ENCODE measurements around the gene DTX1. TPM values are rescaled to one million over a fixed set of nuclear protein-coding genes. Genes with fewer than 3 reads are reported as not detected.

Gene DTX1
- total RNA-seq, 4 donors from 2014 or later, result 0.49 to 1.1 (median 0.77) TPM

GRCh38 chr12:113059071-113059595 is 2.6 kb downstream of the DTX1 start:
- no peak overlapping the region for H3K4me3 ChIP-seq
- in situ Hi-C loops (cut with MboI; ENCODE audit: low sequenced_read_pairs in 4 of 4) (no loop called here), intact Hi-C loops (cut with DNase I; ENCODE audit: low total_unique reads) (no loop called here)
- no peaks in the 10 kb centered on the region for H3K36me3 ChIP-seq
- TF ChIP-seq CTCF (IDR thresholded peaks at IDR 0.05 in 4 of 5, conservative IDR thresholded peaks at IDR 0.05 in 1 of 5) (no peak), POLR2A (IDR thresholded peaks at IDR 0.05) (no peak)
- no peak for ATAC-seq
- peaks cover 44 to 54% (median 45%) of the 10 kb centered on the region in 3 donors for H3K27me3 ChIP-seq
- H3K27ac ChIP-seq, result no peak overlapping the region
- DNase-seq, result no peak
- H3K4me1 ChIP-seq, result no peaks in the 10 kb centered on the region
- no peaks in the 10 kb centered on the region for H3K9me3 ChIP-seq

GRCh38 chr12:113060336-113060960 is 3.9 kb downstream of the DTX1 start:
- in situ Hi-C loops (cut with MboI; ENCODE audit: low sequenced_read_pairs in 4 of 4) (no loop called here), intact Hi-C loops (cut with DNase I; ENCODE audit: low total_unique reads) (no loop called here)
- no peak for ATAC-seq
- Histone ChIP-seq H3K27me3 (peaks cover 33 to 53% (median 49%) of the 10 kb centered on the region in 3 donors), H3K4me1 (no peaks in the 10 kb centered on the region), H3K27ac (no peak overlapping the region), H3K36me3 (no peaks in the 10 kb centered on the region), H3K9me3 (no peaks in the 10 kb centered on the region), H3K4me3 (no peak overlapping the region)
- no peak for DNase-seq
- TF ChIP-seq CTCF (IDR thresholded peaks at IDR 0.05 in 4 of 5, conservative IDR thresholded peaks at IDR 0.05 in 1 of 5) (no peak), POLR2A (IDR thresholded peaks at IDR 0.05) (no peak)

- no peak overlapping the region for H3K4me3 ChIP-seq
- intact Hi-C loops (cut with DNase I; ENCODE audit: low total_unique reads) (no loop called here), in situ Hi-C loops (cut with MboI; ENCODE audit: low sequenced_read_pairs in 4 of 4) (no loop called here)
- no peaks in the 10 kb centered on the region for H3K9me3 ChIP-seq
- no peak overlapping the region for H3K27ac ChIP-seq
- H3K27me3 ChIP-seq, result peaks cover 26 to 47% (median 46%) of the 10 kb centered on the region in 3 donors
- no peak for DNase-seq
- H3K4me1 ChIP-seq, result no peaks in the 10 kb centered on the region
- ATAC-seq, result no peak
- TF ChIP-seq CTCF (IDR thresholded peaks at IDR 0.05 in 4 of 5, conservative IDR thresholded peaks at IDR 0.05 in 1 of 5) (no peak), POLR2A (IDR thresholded peaks at IDR 0.05) (no peak)
- H3K36me3 ChIP-seq, result no peaks in the 10 kb centered on the region
Measured at GRCh38 chr12:113061061-113061694, 4.6 kb downstream of the DTX1 start.

DNA sequence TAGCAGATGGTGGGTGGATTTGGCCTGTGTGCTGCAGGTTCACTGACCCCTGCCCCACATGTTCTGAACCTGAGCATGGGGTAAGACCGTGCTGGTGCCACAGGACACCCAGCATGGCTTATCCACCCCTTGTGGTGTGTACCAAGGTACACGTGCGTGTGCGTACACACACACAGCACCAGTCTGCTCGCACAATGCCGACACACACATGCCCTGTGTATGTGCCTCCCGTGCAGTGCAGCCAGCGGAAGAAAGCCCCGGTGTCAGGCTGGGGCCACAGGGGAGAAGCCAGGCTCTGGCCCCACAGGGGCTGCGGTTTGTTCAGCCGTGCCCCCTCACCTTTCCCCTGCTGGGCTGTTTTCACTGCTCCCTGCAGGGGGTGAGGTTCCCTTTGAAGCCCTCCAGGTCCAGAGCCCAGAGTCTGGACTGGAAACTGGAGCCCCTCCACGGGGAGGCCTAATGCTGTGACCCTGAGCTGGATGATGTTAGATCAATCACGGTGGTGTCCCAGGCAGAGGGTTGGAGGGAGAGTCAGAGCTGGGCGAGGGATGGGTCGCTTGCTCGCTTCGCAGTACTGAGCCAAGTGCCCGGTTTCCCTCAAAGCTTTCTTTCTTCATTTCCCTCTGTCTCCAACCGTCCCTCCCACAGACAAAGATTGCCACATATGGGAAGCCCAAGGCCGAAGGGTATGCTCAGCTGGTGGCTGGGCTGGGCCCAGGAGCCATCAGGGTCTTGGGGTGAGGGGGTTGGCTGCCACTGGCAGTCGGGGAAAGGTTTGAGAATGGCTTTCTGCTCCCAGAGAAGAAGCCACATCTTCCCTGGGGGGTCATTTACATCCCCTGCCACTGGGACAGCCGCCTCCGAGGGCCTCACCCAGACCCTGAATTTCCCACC is 6.2 kb downstream of the DTX1 start:
- H3K27me3 ChIP-seq, result peaks cover 11 to 33% (median 30%) of the 10 kb centered on the region in 3 donors
- H3K4me3 ChIP-seq, result no peak overlapping the region
- no peak for TF ChIP-seq POLR2A (IDR thresholded peaks at IDR 0.05)
- TF ChIP-seq CTCF (IDR thresholded peaks at IDR 0.05 in 4 of 5, conservative IDR thresholded peaks at IDR 0.05 in 1 of 5), result no peak
- ATAC-seq, result no peak
- no peaks in the 10 kb centered on the region for H3K4me1 ChIP-seq
- H3K36me3 ChIP-seq, result no peaks in the 10 kb centered on the region
- no peak overlapping the region for H3K27ac ChIP-seq
- no peak for DNase-seq
- intact Hi-C loops (cut with DNase I; ENCODE audit: low total_unique reads) (no loop called here), in situ Hi-C loops (cut with MboI; ENCODE audit: low sequenced_read_pairs in 4 of 4) (no loop called here)
- H3K9me3 ChIP-seq, result no peaks in the 10 kb centered on the region
